NCI-H1694 (cell line): ENCODE results near the gene FGD4.

Source experiments
- DNase-seq: peaks from one replicate; lab custom pipeline; 2025; lab: John Stamatoyannopoulos, UW

Gene FGD4

GRCh38 chr12:32407795-32408194, 8.4 kb downstream of the FGD4 start:
- no peak for DNase-seq

GRCh38 chr12:32413412-32413811, 14.1 kb downstream of the FGD4 start:
- DNase-seq = no peak

- DNase-seq = no peak
Measured at GRCh38 chr12:32418221-32418620, 18.9 kb downstream of the FGD4 start.

GRCh38 chr12:32418903-32419519, 19.7 kb downstream of the FGD4 start:
- DNase-seq = no peak

- no peak for DNase-seq
Measured at GRCh38 chr12:32419520-32419960, 20.2 kb downstream of the FGD4 start.

- DNase-seq = no peak
Measured at GRCh38 chr12:32420356-32420755, 21.0 kb downstream of the FGD4 start.

GRCh38 chr12:32423559-32423958, 24.2 kb downstream of the FGD4 start:
- no peak for DNase-seq

GRCh38 chr12:32431025-32431424, 31.7 kb downstream of the FGD4 start:
- DNase-seq = no peak

GRCh38 chr12:32435921-32436705, 36.8 kb downstream of the FGD4 start:
- DNase-seq = no peak

- DNase-seq = no peak
Measured at GRCh38 chr12:32437095-32437515, 37.7 kb downstream of the FGD4 start.

- no peak for DNase-seq
Measured at GRCh38 chr12:32440120-32440865, 40.9 kb downstream of the FGD4 start.

GRCh38 chr12:32443491-32443890, 44.1 kb downstream of the FGD4 start:
- DNase-seq = no peak

GRCh38 chr12:32444895-32445294, 45.5 kb downstream of the FGD4 start:
- peak; percentile 91 for DNase-seq

GRCh38 chr12:32445356-32445755, 46.0 kb downstream of the FGD4 start:
- DNase-seq = no peak

GRCh38 chr12:32446316-32447119, 47.2 kb downstream of the FGD4 start:
- no peak for DNase-seq

- DNase-seq = no peak
Measured at GRCh38 chr12:32448586-32448985, 49.2 kb downstream of the FGD4 start.

GRCh38 chr12:32450363-32450762, 51.0 kb downstream of the FGD4 start:
- no peak for DNase-seq

GRCh38 chr12:32450768-32451167, 51.4 kb downstream of the FGD4 start:
- no peak for DNase-seq

GRCh38 chr12:32451816-32452215, 52.5 kb downstream of the FGD4 start:
- no peak for DNase-seq

GRCh38 chr12:32454075-32454474, 54.7 kb downstream of the FGD4 start:
- DNase-seq = no peak

- DNase-seq = no peak
Measured at GRCh38 chr12:32454866-32455265, 55.5 kb downstream of the FGD4 start.

- DNase-seq = peak; percentile 87
Measured at GRCh38 chr12:32455607-32456071, 56.3 kb downstream of the FGD4 start.
